Peyer's patch (tissue), 4 donors: ENCODE results near the gene GNG3.

Source experiments
- CTCF ChIP-seq, 6 experiments: fragments of 450-650 bp in 4 of 6; fragments of 200-600 bp in 2 of 6; sonication (generic) in 1 of 6; IDR thresholded peaks; one replicate each; pipeline ENCODE4 v1.5.1; 2017 to 2019; ENCODE audit warnings: antibody characterized with exemption in 6 of 6, mild to moderate bottlenecking in 3 of 6, moderate library complexity in 1 of 6
- POLR2A ChIP-seq, 2 donors: fragments of 450-650 bp; IDR thresholded peaks; one replicate each; pipeline ENCODE4 v1.5.1; 2017; ENCODE audit warnings: antibody characterized with exemption in 2 of 2, mild to moderate bottlenecking in 2 of 2, moderate library complexity in 2 of 2

GRCh38 chr11:62709247-62710000 lies 1.9 kb downstream of the GNG3 start:
- TF ChIP-seq CTCF (IDR thresholded peaks at IDR 0.05) (peak in 1 of 6 experiments; percentile 21), POLR2A (IDR thresholded peaks at IDR 0.05) (peak; percentile 68 to 73)
